Spleen (tissue), 7 donors: ENCODE results near the gene GABBR1.

Source experiments
- POLR2A ChIP-seq, 3 donors: fragments of 450-650 bp; IDR thresholded peaks; one replicate each; pipeline ENCODE4 v1.5.1; 2017; ENCODE audit warnings: antibody characterized with exemption in 3 of 3, mild to moderate bottlenecking in 1 of 3
- POLR2AphosphoS5 ChIP-seq, 3 donors: sonication (generic); formaldehyde crosslinking; IDR thresholded peaks; one replicate each; pipeline ENCODE4 v1.5.1; 2017; ENCODE audit warnings: antibody characterized with exemption in 3 of 3
- TF ChIP-seq, protein P1 (sequence below), 11 experiments: fragments of 200-600 bp in 7 of 11; fragments of 450-650 bp in 4 of 11; sonication (generic) in 4 of 11; IDR thresholded peaks in 8 of 11; conservative IDR thresholded peaks in 3 of 11; 1 replicate in 7 of 11; 2 replicates in 4 of 11; pipeline versions ENCODE4 v1.4.0 to v1.8.0; 2016 to 2021; ENCODE audit warnings: antibody characterized with exemption in 11 of 11, inconsistent platforms in 4 of 11, mild to moderate bottlenecking in 1 of 11
- donor health status: DM: no; HTN: no; CAD: no; lungs with moderate emphysema.
- donor health status: DM: no; HTN: no; CAD: no.
- donor health status: DM: no; HTN: no; CAD: no.

DNA sequence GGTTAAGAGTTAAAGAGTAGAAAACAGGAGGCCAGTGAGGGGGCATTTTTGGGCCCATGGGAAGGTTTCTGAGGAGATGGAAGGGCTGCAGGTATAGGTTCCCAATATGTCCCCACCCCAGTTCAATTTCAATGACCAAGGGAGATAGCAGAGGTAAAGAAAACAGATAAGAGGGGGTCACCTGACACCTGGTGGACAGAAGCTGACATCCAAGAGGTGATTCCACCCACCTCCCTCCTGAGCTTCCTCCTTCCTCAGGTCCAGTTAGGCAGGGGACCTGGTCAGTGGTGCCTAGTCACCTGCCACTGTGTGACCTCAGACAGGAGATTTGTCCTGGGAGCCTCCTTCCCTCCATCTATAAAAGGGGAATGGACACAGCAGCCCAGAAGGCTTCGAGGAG lies 115.7 kb downstream of the GABBR1 start:
- TF ChIP-seq, protein P1, sequence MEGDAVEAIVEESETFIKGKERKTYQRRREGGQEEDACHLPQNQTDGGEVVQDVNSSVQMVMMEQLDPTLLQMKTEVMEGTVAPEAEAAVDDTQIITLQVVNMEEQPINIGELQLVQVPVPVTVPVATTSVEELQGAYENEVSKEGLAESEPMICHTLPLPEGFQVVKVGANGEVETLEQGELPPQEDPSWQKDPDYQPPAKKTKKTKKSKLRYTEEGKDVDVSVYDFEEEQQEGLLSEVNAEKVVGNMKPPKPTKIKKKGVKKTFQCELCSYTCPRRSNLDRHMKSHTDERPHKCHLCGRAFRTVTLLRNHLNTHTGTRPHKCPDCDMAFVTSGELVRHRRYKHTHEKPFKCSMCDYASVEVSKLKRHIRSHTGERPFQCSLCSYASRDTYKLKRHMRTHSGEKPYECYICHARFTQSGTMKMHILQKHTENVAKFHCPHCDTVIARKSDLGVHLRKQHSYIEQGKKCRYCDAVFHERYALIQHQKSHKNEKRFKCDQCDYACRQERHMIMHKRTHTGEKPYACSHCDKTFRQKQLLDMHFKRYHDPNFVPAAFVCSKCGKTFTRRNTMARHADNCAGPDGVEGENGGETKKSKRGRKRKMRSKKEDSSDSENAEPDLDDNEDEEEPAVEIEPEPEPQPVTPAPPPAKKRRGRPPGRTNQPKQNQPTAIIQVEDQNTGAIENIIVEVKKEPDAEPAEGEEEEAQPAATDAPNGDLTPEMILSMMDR (IDR thresholded peaks at IDR 0.05 in 8 of 11, conservative IDR thresholded peaks at IDR 0.05 in 3 of 11), result no peak
- TF ChIP-seq POLR2A (IDR thresholded peaks at IDR 0.05), result no peak
- no peak for TF ChIP-seq POLR2AphosphoS5 (IDR thresholded peaks at IDR 0.05)
